Activated CD8-positive, alpha-beta memory T cell treated with anti-CD3 and anti-CD28 coated beads, Interleukin-2, amount 50 U/mL, for 1 hour (primary cell): ENCODE measurements around the gene RMI2.

Experiments
- DNase-seq: peaks from one replicate; pipeline ENCODE4 v3.0.0-alpha.2; 2020; ENCODE audit errors: extremely low read depth

Gene RMI2

DNA sequence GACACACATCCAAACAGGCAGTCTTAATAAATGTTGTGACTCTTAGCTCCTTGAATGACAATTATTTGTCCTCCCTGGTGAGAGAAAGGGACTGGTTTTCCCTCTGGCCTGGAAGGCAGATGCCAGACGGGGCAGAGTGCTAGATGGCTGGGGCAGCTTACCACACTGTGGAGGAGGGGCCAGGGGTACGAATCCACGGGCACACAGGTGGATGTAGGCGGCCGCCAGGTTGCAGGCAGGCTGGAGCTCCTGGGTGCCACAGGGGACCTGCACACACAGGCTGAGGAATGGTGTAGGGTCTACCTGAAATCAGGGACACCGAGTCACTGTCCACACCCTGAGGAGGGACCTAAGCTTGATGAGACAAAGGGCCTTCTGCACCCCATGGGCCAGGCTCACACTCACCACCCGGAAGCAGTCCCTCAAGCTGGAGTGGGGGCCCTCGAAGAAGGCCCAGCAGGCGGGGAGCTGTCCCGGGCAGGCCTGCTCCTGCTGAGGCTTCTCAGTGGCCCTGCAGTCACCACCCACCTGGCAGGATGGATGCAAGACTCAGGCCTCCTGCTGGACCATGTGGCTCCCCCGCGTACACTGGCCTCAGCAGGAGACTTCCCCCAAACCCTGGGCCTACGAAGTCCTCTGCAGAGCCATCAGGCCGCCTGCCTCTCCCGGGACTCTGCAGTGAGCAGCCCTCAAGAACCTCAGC is 38.4 kb downstream of the RMI2 start:
- DNase-seq, result no peak

DNA sequence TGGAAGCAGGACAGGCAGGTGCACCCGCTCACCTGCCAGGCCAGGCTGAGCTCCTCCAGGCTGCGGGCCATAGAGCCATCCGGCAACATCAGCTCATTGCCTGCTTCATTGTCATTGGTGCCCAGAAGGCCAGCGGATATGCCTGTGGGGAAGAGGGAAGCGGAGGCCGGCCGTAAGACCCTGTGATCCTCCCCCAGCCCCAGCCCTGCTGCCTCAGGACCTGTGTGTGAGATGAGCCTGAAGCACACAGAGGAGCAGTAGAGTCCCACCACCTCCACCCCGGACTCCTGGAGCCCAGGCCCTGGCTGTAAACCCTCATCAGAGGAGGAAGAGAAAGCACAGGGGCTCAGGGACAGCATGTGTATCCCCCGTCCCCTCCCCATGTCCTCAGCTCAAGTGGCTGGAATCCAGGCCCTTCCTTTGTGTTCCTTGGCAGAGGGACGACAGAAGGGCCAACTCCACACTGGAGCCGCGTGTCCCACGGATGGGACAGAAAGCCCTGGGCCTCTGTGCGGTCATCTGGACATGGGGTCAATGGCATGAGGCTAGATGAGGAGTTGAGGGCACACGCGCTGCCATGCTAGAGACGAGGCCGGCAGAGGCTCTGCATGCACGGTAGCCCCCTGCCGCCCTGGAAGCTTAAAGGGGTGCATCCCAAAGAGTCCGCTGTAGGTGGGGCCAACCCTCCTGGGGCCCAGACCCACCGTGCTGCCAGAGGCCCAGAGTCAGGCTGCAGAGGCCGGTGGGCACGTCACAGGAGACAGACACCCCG is 39.1 kb downstream of the RMI2 start:
- no peak for DNase-seq

GRCh38 chr16:11384956-11385586 is 39.8 kb downstream of the RMI2 start:
- no peak for DNase-seq

GRCh38 chr16:11386054-11386680 is 40.9 kb downstream of the RMI2 start:
- DNase-seq, result no peak

GRCh38 chr16:11386791-11387546 is 41.7 kb downstream of the RMI2 start:
- no peak for DNase-seq

- no peak for DNase-seq
These were observed 43.8 kb downstream of the RMI2 start for GRCh38 chr16:11389083-11389482.

- DNase-seq, result no peak
These were observed 44.6 kb downstream of the RMI2 start for GRCh38 chr16:11389631-11390565.

DNA sequence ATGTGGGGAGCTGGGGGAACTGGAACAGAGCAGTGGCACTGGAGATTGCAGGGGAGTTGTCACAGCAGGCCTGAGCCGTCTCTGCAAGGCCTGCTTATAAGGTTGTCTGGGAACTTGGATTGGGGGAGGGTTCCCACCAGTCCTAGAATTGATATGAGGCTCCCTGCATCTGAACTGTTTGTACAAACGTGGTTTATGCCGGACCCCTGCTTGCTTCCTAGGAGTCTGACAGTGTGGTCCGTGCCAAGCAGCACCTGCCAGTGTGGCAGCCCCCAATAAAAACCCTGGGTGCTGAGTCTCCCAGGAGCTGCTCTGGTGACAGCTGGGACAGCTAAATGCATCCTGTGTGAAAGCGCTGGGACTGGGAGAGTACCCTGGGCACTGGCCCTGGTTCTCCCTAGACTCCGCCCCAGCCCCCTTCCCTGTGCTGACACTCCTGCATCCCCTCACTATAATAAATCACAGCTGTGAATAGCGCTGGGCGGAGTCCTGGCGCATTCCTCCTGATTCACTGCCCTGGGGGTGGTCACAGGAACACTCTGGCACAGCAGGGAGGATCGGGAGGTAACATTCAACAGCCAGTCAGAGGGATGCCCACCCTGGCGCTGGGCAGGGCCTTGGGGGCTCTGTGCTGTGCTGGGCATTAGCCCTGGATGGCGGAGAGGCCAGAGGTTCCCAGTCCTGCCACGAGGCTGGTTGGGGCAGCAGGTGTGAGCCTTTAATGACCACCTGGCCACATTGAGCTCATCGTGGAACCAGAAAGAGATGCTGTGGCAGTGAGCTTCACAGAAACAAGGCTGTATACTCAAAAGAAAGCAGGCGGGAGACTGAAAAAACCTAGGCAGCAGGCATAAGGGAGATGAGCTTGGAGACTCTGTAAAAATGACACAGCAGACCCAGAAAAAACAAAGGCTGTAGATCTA is 45.6 kb downstream of the RMI2 start:
- DNase-seq, result no peak

DNA sequence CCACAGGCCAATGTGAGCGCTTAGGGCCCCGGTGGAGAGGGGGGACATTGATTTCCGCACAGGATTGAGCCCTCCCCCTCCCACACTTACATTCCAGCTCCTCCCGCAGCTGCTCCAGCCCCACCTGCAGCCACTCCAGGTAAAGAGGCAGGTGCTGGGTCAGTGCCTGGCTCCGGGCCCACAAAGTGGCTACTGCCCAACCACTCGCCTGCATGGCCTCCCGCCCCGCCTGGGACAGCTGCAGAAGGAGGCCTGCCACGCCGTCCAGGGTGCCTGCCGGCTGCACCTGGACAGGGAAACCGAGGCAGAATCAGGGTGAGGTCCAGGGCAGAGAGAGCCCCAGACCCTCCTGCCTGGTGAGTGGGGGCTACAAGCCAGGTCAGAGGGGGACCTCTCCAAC is 46.3 kb downstream of the RMI2 start:
- DNase-seq, result no peak

DNA sequence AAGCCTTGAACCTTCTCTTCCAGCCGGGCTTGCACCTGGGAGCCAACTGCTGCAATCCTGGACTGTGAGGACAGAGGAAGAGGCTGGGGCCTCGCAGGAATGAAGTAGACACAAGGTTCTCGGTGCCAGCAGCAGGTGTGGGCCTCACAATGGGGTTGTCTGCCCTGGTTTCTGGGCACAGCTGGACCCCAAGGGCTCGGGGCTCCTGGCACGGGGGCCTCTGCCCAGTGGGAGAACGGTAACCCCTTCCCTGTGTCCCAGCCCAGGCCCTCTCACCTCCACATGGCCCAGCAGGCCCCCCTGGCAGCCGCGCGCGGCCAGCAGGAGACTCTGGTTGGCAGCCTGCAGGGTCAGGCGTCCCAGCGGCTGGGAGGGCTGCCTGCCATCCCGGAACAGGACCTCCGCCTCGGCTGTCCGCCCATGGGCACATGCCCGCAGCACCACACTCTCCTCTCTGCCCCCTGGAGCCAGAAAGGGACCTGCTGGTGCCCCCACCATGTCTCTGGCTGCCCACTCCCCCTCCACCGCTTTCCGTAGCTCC is 46.9 kb downstream of the RMI2 start:
- DNase-seq, result no peak

GRCh38 chr16:11393366-11393765 is 48.1 kb downstream of the RMI2 start:
- no peak for DNase-seq

GRCh38 chr16:11393861-11394592 is 48.8 kb downstream of the RMI2 start:
- DNase-seq, result no peak

- DNase-seq, result no peak
These were observed 49.3 kb downstream of the RMI2 start for GRCh38 chr16:11394593-11394960.

DNA sequence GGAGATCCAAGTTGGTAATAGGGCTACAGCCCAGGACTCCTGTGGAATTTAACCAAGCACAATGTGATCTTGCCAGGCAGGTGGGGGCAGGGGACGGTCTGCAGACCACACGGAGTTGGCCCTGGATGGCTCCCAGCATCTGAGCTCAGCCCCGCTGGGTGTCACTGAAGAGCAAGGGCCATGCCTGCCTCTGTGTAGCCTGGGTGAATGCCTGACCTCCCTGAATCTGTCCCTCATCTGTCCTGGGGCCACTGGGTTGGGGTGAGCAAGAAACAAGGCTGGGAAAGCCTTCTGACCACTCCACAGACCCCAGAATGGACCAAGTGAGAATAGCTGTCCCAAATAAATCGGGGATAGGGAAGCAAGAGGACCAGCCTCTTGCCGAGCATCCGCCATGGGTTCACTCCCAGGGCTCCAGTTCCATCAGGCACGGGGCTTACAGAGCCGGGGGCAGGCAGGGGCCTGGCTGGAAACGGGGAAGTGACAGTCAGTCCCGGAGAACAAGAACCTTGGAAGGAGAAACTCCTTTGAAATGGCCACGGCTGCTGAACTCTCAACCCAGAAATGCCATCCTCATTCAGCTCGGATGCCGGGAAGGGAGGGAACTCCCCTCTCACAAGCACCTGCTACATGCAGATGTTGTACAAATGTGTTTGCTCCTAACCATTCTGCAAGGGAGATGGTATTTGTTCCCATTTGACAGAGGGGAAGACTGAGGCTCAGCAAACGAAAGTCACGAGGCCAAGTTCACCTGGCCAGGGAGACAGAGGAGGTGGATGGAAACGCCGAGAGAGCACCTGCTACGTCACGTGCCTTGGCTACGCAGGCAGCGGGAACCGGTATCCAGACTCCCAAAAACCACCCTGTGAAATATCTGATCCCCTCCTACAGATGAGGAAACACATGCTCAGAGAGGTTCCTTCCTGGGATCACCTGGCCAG is 50.0 kb downstream of the RMI2 start:
- DNase-seq, result no peak

- DNase-seq, result no peak
These were observed 50.6 kb downstream of the RMI2 start for GRCh38 chr16:11395949-11396240.

- peak; percentile 13 for DNase-seq
These were observed 51.2 kb downstream of the RMI2 start for GRCh38 chr16:11396241-11397048.

- DNase-seq, result no peak
These were observed 52.9 kb downstream of the RMI2 start for GRCh38 chr16:11398136-11398535.
